Measurements from ENCODE around the gene RALBP1. TPM values are rescaled to one million over a fixed set of nuclear protein-coding genes. Genes with fewer than 3 reads are reported as not detected.

The RALBP1 gene
- total RNA-seq, 2 experiments from 2014 or later = 46.9 to 47.1 TPM

DNA sequence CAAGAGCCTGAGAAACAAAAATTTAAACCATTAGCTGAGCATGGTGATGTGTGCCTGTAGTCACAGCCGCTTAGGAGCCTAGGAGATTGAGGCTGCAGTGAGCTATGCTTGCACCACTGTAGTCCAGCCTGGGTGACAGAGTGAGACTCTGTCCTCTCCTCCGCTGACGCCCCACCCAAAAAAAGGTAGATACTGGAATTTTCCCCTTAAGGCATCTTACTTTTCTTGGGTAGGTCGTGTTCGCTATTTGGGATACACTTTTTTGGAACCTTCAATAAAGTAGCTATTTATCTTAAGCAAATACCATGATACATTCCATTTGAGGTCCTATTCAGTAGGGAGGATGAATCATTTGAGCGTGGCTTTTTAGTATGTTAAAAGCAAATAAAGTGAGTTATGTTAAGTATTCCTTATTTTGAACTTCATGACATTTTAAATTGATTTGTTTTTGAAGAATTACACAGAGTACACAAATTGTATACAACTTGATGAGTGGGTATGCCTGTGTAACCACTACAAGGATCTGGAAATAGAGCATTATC lies 38.7 kb downstream of the RALBP1 start:
- H3K27ac Mint-ChIP-seq = no peak overlapping the region
- no peaks in the 10 kb centered on the region for H3K9me3 Mint-ChIP-seq
- peaks cover 1% of the 10 kb centered on the region for H3K36me3 Mint-ChIP-seq
- no peak for DNase-seq
- no peak overlapping the region for H3K4me3 Mint-ChIP-seq
- peaks cover 2% of the 10 kb centered on the region for H3K4me1 Mint-ChIP-seq
- no peaks in the 10 kb centered on the region for H3K27me3 Mint-ChIP-seq

- Mint-ChIP-seq H3K9me3 (no peaks in the 10 kb centered on the region), H3K27ac (no peak overlapping the region), H3K36me3 (peaks cover 1% of the 10 kb centered on the region), H3K4me3 (no peak overlapping the region), H3K27me3 (no peaks in the 10 kb centered on the region), H3K4me1 (peaks cover 2% of the 10 kb centered on the region)
- DNase-seq = no peak
Observed at GRCh38 chr18:9516437-9517064, 41.2 kb downstream of the RALBP1 start.

GRCh38 chr18:9517869-9518268 lies 42.6 kb downstream of the RALBP1 start:
- H3K27ac Mint-ChIP-seq = no peak overlapping the region
- peaks cover 8% of the 10 kb centered on the region for H3K4me1 Mint-ChIP-seq
- peaks cover 1% of the 10 kb centered on the region for H3K36me3 Mint-ChIP-seq
- H3K9me3 Mint-ChIP-seq = no peaks in the 10 kb centered on the region
- no peaks in the 10 kb centered on the region for H3K27me3 Mint-ChIP-seq
- DNase-seq = no peak
- H3K4me3 Mint-ChIP-seq = no peak overlapping the region

DNA sequence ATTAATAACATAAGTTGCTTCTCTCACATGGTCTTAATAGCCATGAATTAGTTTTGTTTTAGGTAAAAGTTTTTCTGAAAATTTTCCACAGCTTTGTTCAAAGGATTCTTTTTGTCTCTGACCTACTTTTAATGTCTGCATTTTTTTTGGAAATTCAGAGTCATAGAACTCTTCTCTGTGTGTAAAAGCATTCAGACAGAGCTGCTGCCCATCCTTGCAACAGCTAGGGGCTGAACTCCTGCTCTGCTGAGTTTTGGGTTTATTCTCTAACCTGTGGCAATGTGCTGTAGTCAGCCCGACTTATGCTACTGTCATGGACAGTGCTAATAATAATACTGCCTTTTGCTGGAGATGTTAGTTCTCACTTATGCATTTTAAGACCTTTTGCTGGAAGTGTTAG lies 44.1 kb downstream of the RALBP1 start:
- Mint-ChIP-seq H3K27me3 (no peaks in the 10 kb centered on the region), H3K4me1 (peaks cover 8% of the 10 kb centered on the region), H3K4me3 (no peak overlapping the region), H3K9me3 (no peaks in the 10 kb centered on the region), H3K27ac (no peak overlapping the region), H3K36me3 (peaks cover 1% of the 10 kb centered on the region)
- DNase-seq = no peak

DNA sequence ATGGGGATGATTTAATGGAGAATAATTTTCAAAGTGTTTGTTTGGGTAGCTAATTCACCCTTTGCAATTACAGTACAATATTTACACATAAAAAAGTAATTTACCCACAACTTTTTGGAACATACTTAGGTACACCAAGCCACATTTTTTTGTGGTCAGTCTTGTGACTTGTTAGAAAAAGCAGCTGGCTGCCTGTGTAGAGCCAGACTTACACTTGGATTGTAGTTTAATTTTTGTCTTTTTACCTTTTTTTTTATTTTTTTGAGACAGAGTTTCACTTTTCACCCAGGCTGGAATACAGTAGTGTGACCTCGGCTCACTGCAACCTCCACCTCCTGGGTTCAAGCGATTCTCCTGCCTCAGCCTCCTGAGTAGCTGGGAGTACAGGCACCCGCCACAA lies 45.4 kb downstream of the RALBP1 start:
- no peaks in the 10 kb centered on the region for H3K27me3 Mint-ChIP-seq
- peaks cover 8% of the 10 kb centered on the region for H3K4me1 Mint-ChIP-seq
- H3K4me3 Mint-ChIP-seq = no peak overlapping the region
- no peak overlapping the region for H3K27ac Mint-ChIP-seq
- peaks cover 4% of the 10 kb centered on the region for H3K36me3 Mint-ChIP-seq
- no peaks in the 10 kb centered on the region for H3K9me3 Mint-ChIP-seq
- DNase-seq = no peak

DNA sequence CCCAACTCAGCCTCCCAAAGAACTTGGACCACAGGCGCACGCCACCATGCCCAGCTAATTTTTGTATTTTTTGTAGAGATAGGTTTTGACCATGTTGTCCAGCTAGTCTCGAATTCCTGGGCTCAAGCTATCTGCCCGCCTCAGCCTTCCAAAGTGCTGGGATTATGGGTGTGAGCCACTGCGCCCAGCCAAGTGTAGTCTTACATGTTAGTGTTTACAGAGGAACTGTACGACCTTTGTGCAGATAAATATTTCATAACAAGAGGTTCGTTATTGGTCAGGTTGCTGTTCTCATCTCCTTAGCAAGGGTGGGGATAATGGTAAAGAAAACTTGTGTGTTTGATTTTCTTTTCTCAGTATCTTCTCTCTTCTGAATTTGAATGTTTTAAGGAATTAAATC lies 46.5 kb downstream of the RALBP1 start:
- no peak overlapping the region for H3K27ac Mint-ChIP-seq

DNA sequence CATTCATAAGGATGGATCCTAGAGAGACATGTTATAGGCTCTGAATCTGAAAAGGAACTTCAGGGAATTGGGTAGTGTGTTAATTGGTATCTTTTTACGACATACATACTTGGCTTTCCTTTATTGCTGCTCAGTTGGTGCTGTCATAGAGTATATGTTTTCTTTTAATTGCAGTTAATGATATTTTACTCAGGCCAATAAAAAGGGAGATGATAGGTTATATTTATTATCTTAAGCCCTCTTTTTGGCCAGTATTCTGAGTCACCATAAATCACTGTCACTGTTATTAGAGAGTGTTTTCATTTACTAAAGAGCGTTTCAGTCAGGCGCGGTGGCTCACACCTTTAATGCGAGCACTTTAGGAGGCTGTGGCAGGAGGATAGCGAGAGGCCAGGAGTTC lies 47.6 kb downstream of the RALBP1 start:
- no peak for DNase-seq
- Mint-ChIP-seq H3K27me3 (no peaks in the 10 kb centered on the region), H3K36me3 (peaks cover 16% of the 10 kb centered on the region), H3K4me3 (no peak overlapping the region), H3K27ac (no peak overlapping the region), H3K4me1 (peaks cover 8% of the 10 kb centered on the region), H3K9me3 (no peaks in the 10 kb centered on the region)

More for the DNA sequence above, 46.5 kb downstream of the RALBP1 start:
- Mint-ChIP-seq H3K27me3 (no peaks in the 10 kb centered on the region), H3K4me1 (peaks cover 8% of the 10 kb centered on the region), H3K9me3 (no peaks in the 10 kb centered on the region), H3K4me3 (no peak overlapping the region), H3K36me3 (peaks cover 5% of the 10 kb centered on the region)
- no peak for DNase-seq

DNA sequence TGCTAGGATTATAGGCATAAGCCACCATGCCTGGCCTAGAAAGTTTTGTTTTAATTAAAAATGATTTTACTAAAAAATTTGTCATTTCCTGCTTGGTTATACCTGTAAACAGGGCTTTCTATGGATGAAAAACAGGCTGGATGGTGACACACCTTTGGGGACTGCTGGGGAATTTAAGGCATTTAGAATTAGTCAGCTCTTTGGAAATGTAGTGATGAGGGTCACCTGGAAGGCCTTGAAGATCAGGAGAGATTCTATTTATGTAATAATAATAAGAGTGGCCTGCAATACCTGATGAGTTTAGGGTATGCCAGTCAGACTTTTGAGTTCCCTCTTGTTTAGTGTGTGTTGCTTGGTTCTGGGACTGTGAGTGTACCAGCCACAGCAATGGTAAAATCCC lies 51.1 kb downstream of the RALBP1 start:
- H3K36me3 Mint-ChIP-seq = peaks cover 28% of the 10 kb centered on the region
- peaks cover 6% of the 10 kb centered on the region for H3K4me1 Mint-ChIP-seq
- H3K4me3 Mint-ChIP-seq = no peak overlapping the region
- no peak for DNase-seq
- H3K27ac Mint-ChIP-seq = no peak overlapping the region
- H3K9me3 Mint-ChIP-seq = no peaks in the 10 kb centered on the region
- no peaks in the 10 kb centered on the region for H3K27me3 Mint-ChIP-seq

GRCh38 chr18:9530226-9531009 lies 55.1 kb downstream of the RALBP1 start:
- H3K27ac Mint-ChIP-seq = no peak overlapping the region
- no peaks in the 10 kb centered on the region for H3K9me3 Mint-ChIP-seq
- no peaks in the 10 kb centered on the region for H3K27me3 Mint-ChIP-seq
- DNase-seq = no peak
- H3K4me3 Mint-ChIP-seq = no peak overlapping the region
- H3K36me3 Mint-ChIP-seq = peaks cover 30% of the 10 kb centered on the region
- H3K4me1 Mint-ChIP-seq = no peaks in the 10 kb centered on the region

DNA sequence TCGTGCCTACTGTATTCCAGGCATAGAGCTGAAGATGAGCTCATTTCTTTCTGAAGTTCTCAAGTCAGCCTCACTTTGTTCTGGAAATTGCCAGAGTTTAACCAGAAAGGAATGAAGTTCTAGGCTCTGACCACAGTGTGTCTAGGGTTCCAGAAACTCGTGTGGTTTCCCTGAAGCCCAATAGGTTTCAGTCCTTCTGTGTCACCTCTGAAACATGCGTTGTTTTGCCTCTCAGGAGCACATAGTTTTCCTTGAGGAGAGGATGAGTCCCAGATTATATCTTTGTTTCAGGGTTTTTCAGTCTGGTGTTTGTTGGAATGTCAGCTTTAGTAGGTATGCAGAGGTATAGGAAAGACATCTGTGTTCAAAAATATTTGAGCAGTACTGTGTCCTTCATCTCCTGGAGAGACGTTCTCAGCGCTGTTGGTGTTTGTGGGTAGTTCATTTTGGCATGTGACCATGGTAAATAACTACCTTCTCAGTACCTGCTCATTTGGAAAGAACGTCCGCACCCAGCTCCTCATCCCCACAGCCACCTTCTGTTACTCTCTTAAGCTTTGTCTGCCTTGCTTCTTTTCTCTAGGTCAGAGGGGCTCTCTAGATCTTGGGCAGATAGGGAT lies 56.6 kb downstream of the RALBP1 start:
- Mint-ChIP-seq H3K27ac (no peak overlapping the region), H3K27me3 (no peaks in the 10 kb centered on the region), H3K36me3 (peaks cover 29% of the 10 kb centered on the region), H3K4me3 (no peak overlapping the region), H3K9me3 (no peaks in the 10 kb centered on the region), H3K4me1 (no peaks in the 10 kb centered on the region)
- DNase-seq = no peak

GRCh38 chr18:9534844-9535243 lies 59.5 kb downstream of the RALBP1 start:
- no peak overlapping the region for H3K4me3 Mint-ChIP-seq
- no peak overlapping the region for H3K27ac Mint-ChIP-seq
- H3K4me1 Mint-ChIP-seq = no peaks in the 10 kb centered on the region
- H3K9me3 Mint-ChIP-seq = no peaks in the 10 kb centered on the region
- H3K27me3 Mint-ChIP-seq = no peaks in the 10 kb centered on the region
- H3K36me3 Mint-ChIP-seq = peaks cover 11% of the 10 kb centered on the region
- no peak for DNase-seq

DNA sequence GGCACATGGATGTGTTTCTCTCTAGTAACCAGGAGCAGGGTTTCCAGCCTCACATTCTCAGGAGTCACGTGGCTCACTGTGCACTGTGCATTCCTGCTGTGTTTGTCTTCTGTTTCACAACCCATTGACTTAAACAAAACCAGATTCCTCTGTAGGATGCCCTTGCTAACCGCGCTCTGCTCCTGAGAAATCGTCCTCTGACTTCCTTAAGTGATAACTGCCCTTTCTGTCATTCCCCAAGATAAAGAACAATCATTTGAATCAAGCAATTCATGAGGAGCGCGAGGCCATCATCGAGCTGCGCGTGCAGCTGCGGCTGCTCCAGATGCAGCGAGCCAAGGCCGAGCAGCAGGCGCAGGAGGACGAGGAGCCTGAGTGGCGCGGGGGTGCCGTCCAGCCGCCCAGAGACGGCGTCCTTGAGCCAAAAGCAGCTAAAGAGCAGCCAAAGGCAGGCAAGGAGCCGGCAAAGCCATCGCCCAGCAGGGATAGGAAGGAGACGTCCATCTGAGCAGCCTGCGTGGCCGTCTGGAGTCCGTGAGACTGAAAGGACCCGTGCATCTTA lies 60.2 kb downstream of the RALBP1 start:
- Mint-ChIP-seq H3K4me1 (no peaks in the 10 kb centered on the region), H3K36me3 (peaks cover 15% of the 10 kb centered on the region), H3K9me3 (no peaks in the 10 kb centered on the region), H3K4me3 (no peak overlapping the region), H3K27me3 (no peaks in the 10 kb centered on the region), H3K27ac (no peak overlapping the region)
- no peak for DNase-seq

GRCh38 chr18:9536354-9537152 lies 61.2 kb downstream of the RALBP1 start:
- H3K4me1 Mint-ChIP-seq = no peaks in the 10 kb centered on the region
- H3K9me3 Mint-ChIP-seq = no peaks in the 10 kb centered on the region
- DNase-seq = no peak
- H3K36me3 Mint-ChIP-seq = peaks cover 12% of the 10 kb centered on the region
- no peak overlapping the region for H3K4me3 Mint-ChIP-seq
- no peaks in the 10 kb centered on the region for H3K27me3 Mint-ChIP-seq
- no peak overlapping the region for H3K27ac Mint-ChIP-seq

- no peaks in the 10 kb centered on the region for H3K27me3 Mint-ChIP-seq
- H3K4me1 Mint-ChIP-seq = no peaks in the 10 kb centered on the region
- H3K27ac Mint-ChIP-seq = no peak overlapping the region
- peaks cover 12% of the 10 kb centered on the region for H3K36me3 Mint-ChIP-seq
- DNase-seq = no peak
- H3K4me3 Mint-ChIP-seq = no peak overlapping the region
- H3K9me3 Mint-ChIP-seq = no peaks in the 10 kb centered on the region
Observed at GRCh38 chr18:9537677-9538076, 62.4 kb downstream of the RALBP1 start.

Measured in activated naive CD8-positive, alpha-beta T cell treated with anti-CD3 and anti-CD28 coated beads for 36 hours (primary cell).